Transverse colon (tissue), 4 donors: ENCODE data around the gene PPP2R2C. TPM values are rescaled to one million over a fixed set of nuclear protein-coding genes. Genes with fewer than 3 reads are reported as not detected.

Source experiments
- DNase-seq: peaks from one replicate; pipeline ENCODE4 v3.0.0-alpha.2; 2019
- H3K27ac ChIP-seq, 4 donors: fragments of 200-600 bp; sonication (generic); 2 replicates each; pipeline ENCODE4 v1.5.1; 2016 to 2018; ENCODE audit warnings: inconsistent platforms in 4 of 4
- H3K27me3 ChIP-seq: fragments of 200-600 bp; sonication (generic); 2 replicates; pipeline ENCODE4 v1.5.1; 2017; ENCODE audit warnings: inconsistent platforms
- H3K36me3 ChIP-seq, 4 donors: fragments of 200-600 bp; sonication (generic); 2 replicates each; pipeline ENCODE4 v1.5.1; 2017 to 2019; ENCODE audit warnings: inconsistent platforms in 4 of 4
- H3K4me1 ChIP-seq, 4 donors: fragments of 200-600 bp; sonication (generic); 2 replicates each; pipeline ENCODE4 v1.5.1; 2017 to 2020; ENCODE audit warnings: inconsistent platforms in 4 of 4
- H3K4me3 ChIP-seq, 4 donors: fragments of 200-600 bp; sonication (generic); 1 replicate in 1 of 4; 2 replicates in 3 of 4; pipeline versions ENCODE4 v1.5.1 to v1.6.1; 2017 to 2019; ENCODE audit warnings: inconsistent platforms in 4 of 4
- H3K9me3 ChIP-seq, 2 donors: fragments of 200-600 bp; sonication (generic); 2 replicates each; pipeline ENCODE4 v1.5.1; 2017 to 2019; ENCODE audit warnings: inconsistent platforms in 2 of 2
- EP300 ChIP-seq: sonication (generic); formaldehyde crosslinking; IDR thresholded peaks from one replicate; pipeline ENCODE4 v1.6.1; 2017; ENCODE audit warnings: antibody characterized with exemption, low read depth
- POLR2A ChIP-seq: fragments of 450-650 bp; IDR thresholded peaks from one replicate; pipeline ENCODE4 v1.6.1; 2016; ENCODE audit warnings: antibody characterized with exemption, mild to moderate bottlenecking, moderate library complexity
- POLR2AphosphoS5 ChIP-seq, 3 donors: sonication (generic); formaldehyde crosslinking; IDR thresholded peaks; one replicate each; pipeline ENCODE4 v1.6.1; 2016; ENCODE audit warnings: antibody characterized with exemption in 3 of 3
- WGBS, 2 donors: methylation state at CpG; one replicate each; pipeline ENCODE4 v1.1.5; 2018; ENCODE audit warnings: low coverage in 1 of 2; 5-methylcytosine and 5-hydroxymethylcytosine counted together
- in situ Hi-C, 4 donors: fragments of 200-750 bp; cut with MboI; loops; one replicate each; pipeline versions ENCODE4 v1.15.0 to v1.15.1; 2017; ENCODE audit warnings: low sequenced_read_pairs in 3 of 4, low pct_ligation_motif_present in 1 of 4, low pct_unique_long_range_greater_than_20kb in 1 of 4
- intact Hi-C: fragments of 100-400 bp; cut with DNase I; formaldehyde crosslinking; loops from one replicate; pipeline ENCODE4 v1.15.1; 2023; ENCODE audit warnings: low total_unique reads
- total RNA-seq, 4 donors: library from RNA; depleted of rRNA; stranded (reverse); fragments of >200 nt; gene quantifications; one replicate each; pipeline ENCODE4 v1.1.0, GENCODE V29; 2016
- TF ChIP-seq, protein P1 (sequence below), 5 experiments: fragments of 200-600 bp in 3 of 5; fragments of 450-650 bp in 2 of 5; sonication (generic) in 3 of 5; IDR thresholded peaks; 1 replicate in 2 of 5; 2 replicates in 3 of 5; pipeline ENCODE4 v1.5.1; 2016 to 2017; ENCODE audit warnings: antibody characterized with exemption in 5 of 5, inconsistent platforms in 3 of 5, mild to moderate bottlenecking in 2 of 5, moderate library complexity in 1 of 5

PPP2R2C gene
- total RNA-seq, 4 donors from 2014 or later, result 0.27 to 8.8 (median 1.7) TPM

DNA sequence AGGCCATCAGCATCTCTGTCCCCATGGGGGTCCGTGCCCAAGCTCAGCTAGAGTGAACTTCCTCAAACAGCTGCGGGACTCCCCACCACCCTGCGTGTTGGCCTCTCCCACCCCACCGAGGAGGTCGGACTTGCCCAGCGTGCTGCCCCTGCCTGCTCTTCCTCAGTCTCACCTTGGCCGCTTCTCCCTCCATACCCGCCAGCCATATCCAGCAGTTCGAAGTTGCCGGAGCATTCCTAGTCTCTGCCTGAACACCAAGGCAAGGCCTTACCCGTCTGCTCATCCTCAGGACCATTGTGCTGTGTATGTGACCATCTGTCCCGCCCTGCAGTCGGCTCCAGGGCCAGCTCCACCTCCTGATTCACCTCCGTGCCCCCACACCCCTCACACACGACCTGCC lies 118.3 kb downstream of the PPP2R2C start:
- DNase-seq, result no peak
- Histone ChIP-seq H3K9me3 (no peaks in the 10 kb centered on the region), H3K36me3 (no peaks in the 10 kb centered on the region), H3K27ac (no peak overlapping the region), H3K4me1 (no peaks in the 10 kb centered on the region), H3K4me3 (no peak overlapping the region), H3K27me3 (peaks cover 3% of the 10 kb centered on the region)
- in situ Hi-C loops (no loop called here), intact Hi-C loops (no loop called here)
- TF ChIP-seq, protein P1, sequence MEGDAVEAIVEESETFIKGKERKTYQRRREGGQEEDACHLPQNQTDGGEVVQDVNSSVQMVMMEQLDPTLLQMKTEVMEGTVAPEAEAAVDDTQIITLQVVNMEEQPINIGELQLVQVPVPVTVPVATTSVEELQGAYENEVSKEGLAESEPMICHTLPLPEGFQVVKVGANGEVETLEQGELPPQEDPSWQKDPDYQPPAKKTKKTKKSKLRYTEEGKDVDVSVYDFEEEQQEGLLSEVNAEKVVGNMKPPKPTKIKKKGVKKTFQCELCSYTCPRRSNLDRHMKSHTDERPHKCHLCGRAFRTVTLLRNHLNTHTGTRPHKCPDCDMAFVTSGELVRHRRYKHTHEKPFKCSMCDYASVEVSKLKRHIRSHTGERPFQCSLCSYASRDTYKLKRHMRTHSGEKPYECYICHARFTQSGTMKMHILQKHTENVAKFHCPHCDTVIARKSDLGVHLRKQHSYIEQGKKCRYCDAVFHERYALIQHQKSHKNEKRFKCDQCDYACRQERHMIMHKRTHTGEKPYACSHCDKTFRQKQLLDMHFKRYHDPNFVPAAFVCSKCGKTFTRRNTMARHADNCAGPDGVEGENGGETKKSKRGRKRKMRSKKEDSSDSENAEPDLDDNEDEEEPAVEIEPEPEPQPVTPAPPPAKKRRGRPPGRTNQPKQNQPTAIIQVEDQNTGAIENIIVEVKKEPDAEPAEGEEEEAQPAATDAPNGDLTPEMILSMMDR (IDR thresholded peaks at IDR 0.05), result no peak
- TF ChIP-seq EP300 (no peak), POLR2A (no peak), POLR2AphosphoS5 (IDR thresholded peaks at IDR 0.05) (no peak)
- WGBS, 2 donors, result 69% methylated on average over 15 of the region's 15 CpGs; no CpG with 5 or more reads in 1 of the 2 donors

DNA sequence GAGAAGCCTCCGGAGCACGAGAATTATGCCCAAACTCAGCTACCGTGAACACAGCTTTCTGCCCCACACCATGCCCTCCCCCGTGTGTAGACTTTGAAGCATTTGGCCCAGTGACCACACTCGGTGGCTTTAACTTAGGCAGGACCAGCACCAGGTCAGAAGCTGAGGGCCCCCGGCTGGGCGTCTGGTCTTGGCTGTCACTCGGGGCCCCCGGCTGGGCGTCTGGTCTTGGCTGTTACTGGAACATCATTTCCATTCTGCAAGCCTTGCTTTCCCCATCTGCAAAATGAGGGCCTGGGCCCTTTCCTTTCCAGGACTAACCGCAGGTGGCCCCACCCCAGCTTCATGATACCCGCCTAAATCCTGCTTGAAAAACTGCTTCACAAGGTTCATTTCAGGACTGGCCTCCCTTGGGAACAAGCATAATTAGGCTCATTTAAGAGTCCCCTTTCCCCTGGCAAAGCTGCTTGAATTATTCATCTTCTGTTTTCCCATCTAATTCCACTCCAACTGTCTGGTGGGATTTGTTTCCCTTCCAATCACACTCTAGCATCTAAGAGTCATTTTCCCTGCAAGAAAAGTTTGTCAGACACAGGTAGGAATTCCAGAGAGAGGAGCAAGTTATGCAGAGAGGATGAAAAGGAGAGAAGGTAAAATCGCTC lies 120.3 kb downstream of the PPP2R2C start:
- H3K36me3 ChIP-seq, result no peaks in the 10 kb centered on the region
- intact Hi-C loops (no loop called here), in situ Hi-C loops (no loop called here)
- H3K4me1 ChIP-seq, result no peaks in the 10 kb centered on the region
- peaks cover 13% of the 10 kb centered on the region for H3K27me3 ChIP-seq
- H3K27ac ChIP-seq, result no peak overlapping the region
- H3K9me3 ChIP-seq, result no peaks in the 10 kb centered on the region
- no peak overlapping the region for H3K4me3 ChIP-seq
- WGBS, 2 donors, result 67 to 72% methylated on average over 2 to 13 of the region's 13 CpGs
- no peak for DNase-seq
- TF ChIP-seq EP300 (no peak), POLR2A (no peak), POLR2AphosphoS5 (IDR thresholded peaks at IDR 0.05) (no peak)
- TF ChIP-seq, protein P1 (IDR thresholded peaks at IDR 0.05), result no peak

- in situ Hi-C loops, result no loop called here
- no peak for DNase-seq
- no peak overlapping the region for H3K27ac ChIP-seq
- intact Hi-C loops, result no loop called here
- WGBS, 2 donors, result 88 to 100% methylated on average over 2 to 18 of the region's 22 CpGs
- H3K27me3 ChIP-seq, result peaks cover 13% of the 10 kb centered on the region
- TF ChIP-seq EP300 (no peak), POLR2AphosphoS5 (IDR thresholded peaks at IDR 0.05) (no peak), POLR2A (no peak)
- TF ChIP-seq, protein P1 (IDR thresholded peaks at IDR 0.05), result no peak
- H3K4me1 ChIP-seq, result no peaks in the 10 kb centered on the region
- no peaks in the 10 kb centered on the region for H3K9me3 ChIP-seq
- H3K36me3 ChIP-seq, result no peaks in the 10 kb centered on the region
- no peak overlapping the region for H3K4me3 ChIP-seq
Observed at GRCh38 chr4:6351246-6352000, 121.0 kb downstream of the PPP2R2C start.

DNA sequence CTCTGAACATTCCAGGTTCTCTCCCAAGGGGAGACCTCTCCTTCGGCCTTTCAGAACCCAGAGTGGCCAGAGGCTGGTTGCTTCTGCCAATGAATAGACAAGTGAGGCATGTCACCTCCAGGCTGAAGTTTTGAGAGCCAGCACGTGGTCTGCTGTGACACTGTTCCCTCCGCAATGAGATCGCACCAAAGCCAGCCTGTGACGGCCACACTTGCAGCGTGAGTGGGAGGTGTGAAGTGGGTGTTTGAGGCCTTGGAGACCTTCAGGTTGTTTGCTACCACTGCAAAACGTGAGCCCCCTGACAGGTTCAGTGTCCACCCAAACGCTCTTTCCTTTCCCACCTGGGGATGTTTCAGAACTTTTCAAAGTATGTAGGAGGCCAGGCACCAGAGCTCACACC lies 121.8 kb downstream of the PPP2R2C start:
- Histone ChIP-seq H3K27ac (no peak overlapping the region), H3K4me3 (no peak overlapping the region), H3K4me1 (no peaks in the 10 kb centered on the region), H3K36me3 (no peaks in the 10 kb centered on the region), H3K9me3 (no peaks in the 10 kb centered on the region), H3K27me3 (peaks cover 13% of the 10 kb centered on the region)
- intact Hi-C loops (no loop called here), in situ Hi-C loops (no loop called here)
- WGBS, 2 donors, result 78% methylated on average over 8 of the region's 8 CpGs; no CpG with 5 or more reads in 1 of the 2 donors
- TF ChIP-seq POLR2A, result no peak
- no peak for TF ChIP-seq POLR2AphosphoS5 (IDR thresholded peaks at IDR 0.05)
- TF ChIP-seq EP300, result no peak
- TF ChIP-seq, protein P1 (IDR thresholded peaks at IDR 0.05), result no peak
- no peak for DNase-seq
